GM12865 (cell line): ENCODE data around the gene DUS3L.

Source experiments
- DNase-seq: peaks from one replicate; pipeline ENCODE4 v3.0.0; 2010; ENCODE audit warnings: low read depth
- H3K4me3 ChIP-seq: 2 replicates; pipeline ENCODE4 v1.5.1; 2011; ENCODE audit warnings: mild to moderate bottlenecking, low read depth, low read length, control low read depth
- CTCF ChIP-seq: IDR thresholded peaks from 2 replicates; pipeline ENCODE4 v1.5.1; 2011; ENCODE audit warnings: low read length, control low read depth, low read depth, inconsistent platforms; ENCODE audit not compliant: insufficient read depth; ENCODE audit errors: missing control alignments

DUS3L gene

DNA sequence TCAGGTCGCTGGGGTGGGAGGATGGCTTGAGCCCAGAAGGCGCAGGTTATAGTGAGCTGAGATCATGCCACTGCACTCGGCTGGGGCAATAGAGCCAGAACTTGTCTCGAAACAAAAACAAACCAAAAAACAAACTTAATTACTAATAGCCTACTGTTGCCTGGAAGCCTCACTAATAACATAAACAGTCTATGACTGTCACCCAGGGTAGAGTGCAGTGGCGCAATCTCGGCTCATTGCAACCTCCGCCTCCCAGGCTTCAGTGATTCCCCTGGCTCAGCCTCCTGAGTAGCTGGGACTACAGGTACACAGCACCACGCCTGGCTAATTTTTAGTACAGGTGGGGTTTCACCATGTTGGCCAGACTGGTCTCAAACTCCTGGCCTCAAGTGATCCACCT, 52.5 kb downstream of the DUS3L start:
- no peak overlapping the region for H3K4me3 ChIP-seq

More for the DNA sequence above, 52.5 kb downstream of the DUS3L start:
- no peak for DNase-seq
- TF ChIP-seq CTCF, result no peak
